HepG2 (cell line): ENCODE results near the gene CDO1. TPM values are rescaled to one million over a fixed set of nuclear protein-coding genes. Genes with fewer than 3 reads are reported as not detected.
A peak's percentile ranks its signal among the peaks of the same experiment; 100 is the strongest.

ENCODE experiments used
- ARID2 ChIP-seq: sonication (generic); formaldehyde crosslinking; IDR thresholded peaks from 2 replicates; pipeline ENCODE4 v1.8.1; 2022; ENCODE audit warnings: mild to moderate bottlenecking, missing genetic modification reagents, borderline replicate concordance
- CTCF ChIP-seq: sonication (generic); formaldehyde crosslinking; IDR thresholded peaks from 2 replicates; pipeline ENCODE4 v1.5.0; 2020; ENCODE audit warnings: mild to moderate bottlenecking, missing genetic modification reagents, moderate library complexity
- DDIT3 ChIP-seq: sonication (generic); formaldehyde crosslinking; IDR thresholded peaks from 2 replicates; pipeline ENCODE4 v1.4.0; 2020; ENCODE audit warnings: mild to moderate bottlenecking, missing genetic modification reagents
- FOXP4 ChIP-seq: sonication (generic); formaldehyde crosslinking; IDR thresholded peaks from 2 replicates; pipeline ENCODE4 v1.4.0; 2020; ENCODE audit warnings: missing genetic modification reagents
- HNRNPL ChIP-seq: fragments of 200-400 bp; formaldehyde crosslinking; IDR thresholded peaks from 2 replicates; pipeline ENCODE4 v1.6.1; 2017; ENCODE audit warnings: mild to moderate bottlenecking, low read depth, low read length
- HOXD1 ChIP-seq: sonication (generic); formaldehyde crosslinking; IDR thresholded peaks from 2 replicates; pipeline ENCODE4 v1.5.0; 2020; ENCODE audit warnings: missing genetic modification reagents
- MAZ ChIP-seq, 2 experiments: sonication (generic) in 1 of 2; formaldehyde crosslinking in 1 of 2; IDR thresholded peaks; 2 replicates each; pipeline versions ENCODE4 v1.5.0 to v1.6.1; 2012 to 2020; ENCODE audit warnings: low read depth in 2 of 2, mild to moderate bottlenecking in 2 of 2, borderline replicate concordance in 1 of 2, improper control_type of control experiment in 1 of 2, low read length in 1 of 2, missing genetic modification reagents in 1 of 2, moderate library complexity in 1 of 2
- NFE2 ChIP-seq: sonication (generic); formaldehyde crosslinking; IDR thresholded peaks from 2 replicates; pipeline ENCODE4 v1.4.0; 2020; ENCODE audit warnings: missing genetic modification reagents
- PHB2 ChIP-seq: fragments of 450-650 bp; IDR thresholded peaks from 2 replicates; pipeline ENCODE4 v1.6.1; 2018; ENCODE audit not compliant: partially characterized antibody
- PREB ChIP-seq: sonication (generic); formaldehyde crosslinking; IDR thresholded peaks from 2 replicates; pipeline ENCODE4 v1.4.0; 2020; ENCODE audit warnings: missing genetic modification reagents
- ZBTB34 ChIP-seq: sonication (generic); formaldehyde crosslinking; IDR thresholded peaks from 2 replicates; pipeline ENCODE4 v1.8.0; 2022; ENCODE audit warnings: mild to moderate bottlenecking, missing genetic modification reagents
- ZBTB7B ChIP-seq: sonication (generic); formaldehyde crosslinking; IDR thresholded peaks from 2 replicates; pipeline ENCODE4 v1.4.0; 2020; ENCODE audit warnings: missing genetic modification reagents
- ZNF232 ChIP-seq: sonication (generic); formaldehyde crosslinking; IDR thresholded peaks from 2 replicates; pipeline ENCODE4 v1.4.0; 2020; ENCODE audit warnings: missing genetic modification reagents, borderline replicate concordance
- ZNF292 ChIP-seq: sonication (generic); formaldehyde crosslinking; IDR thresholded peaks from 2 replicates; pipeline ENCODE4 v1.8.1; 2022; ENCODE audit warnings: mild to moderate bottlenecking, low read depth, missing genetic modification reagents, borderline replicate concordance
- ZNF331 ChIP-seq: sonication (generic); formaldehyde crosslinking; IDR thresholded peaks from 2 replicates; pipeline ENCODE4 v1.4.0; 2020; ENCODE audit warnings: missing genetic modification reagents
- ZNF414 ChIP-seq: sonication (generic); formaldehyde crosslinking; IDR thresholded peaks from 2 replicates; pipeline ENCODE4 v1.5.0; 2020; ENCODE audit warnings: missing genetic modification reagents
- ZXDC ChIP-seq: sonication (generic); formaldehyde crosslinking; IDR thresholded peaks from 2 replicates; pipeline ENCODE4 v1.5.0; 2020; ENCODE audit warnings: mild to moderate bottlenecking, missing genetic modification reagents
- polyA plus RNA-seq, 8 experiments: library from polyadenylated mRNA; depleted of rRNA in 3 of 8; stranded (reverse) in 7 of 8; unstranded in 1 of 8; fragments of >200 nt; fragmentation: Illumina TruSeq in 4 of 8; extraction: Trizol in 4 of 8; gene quantifications; 2 replicates each; pipeline versions ENCODE4 v1.2.1 to v1.2.3, GENCODE V29; 2011 to 2016; ENCODE audit warnings: low read depth in 4 of 8, missing spikeins in 1 of 8, mixed read lengths in 1 of 8; ENCODE audit not compliant: insufficient read depth in 1 of 8
- total RNA-seq, 5 experiments: library from RNA; depleted of rRNA; stranded (reverse); fragments of >200 nt; fragmentation: Illumina TruSeq; extraction: Trizol; gene quantifications; 2 replicates each; pipeline ENCODE4 v1.2.3, GENCODE V29; 2016; ENCODE audit warnings: low read depth in 1 of 5

CDO1 gene
- total and polyA plus RNA-seq, 2 of the 13 experiments (the other 11 are each of a cell fraction or from before 2014, with no cell fraction given), result 3.2 to 4.4 TPM

- no peak for TF ChIP-seq PHB2
- no peak for TF ChIP-seq ZXDC (CRISPR knock-in tag)
- no peak for TF ChIP-seq PREB
- no peak for TF ChIP-seq NFE2
- TF ChIP-seq ZNF292 (CRISPR knock-in tag), result peak; percentile 17; the same call in 1 of the 2 replicates
- TF ChIP-seq ZNF232 (CRISPR knock-in tag), result no peak
- no peak for TF ChIP-seq ZBTB34 (CRISPR knock-in tag)
- TF ChIP-seq MAZ (IDR thresholded peaks at IDR 0.05; ENCODE audit: borderline replicate concordance, low read depth, low read length), result peak; percentile 55; the same call in 1 of the 2 replicates
- peak; percentile 76; the same call in 1 of the 2 replicates for TF ChIP-seq MAZ (CRISPR knock-in tag; IDR thresholded peaks at IDR 0.05; ENCODE audit: low read depth)
- no peak for TF ChIP-seq FOXP4
- TF ChIP-seq HNRNPL, result peak; percentile 81
- peak; percentile 65 for TF ChIP-seq CTCF (CRISPR knock-in tag)
- TF ChIP-seq HOXD1 (CRISPR knock-in tag), result no peak
- TF ChIP-seq DDIT3 (CRISPR knock-in tag), result no peak
- TF ChIP-seq ZNF331 (CRISPR knock-in tag), result peak; percentile 3; the same call in 1 of the 2 replicates
- peak; percentile 80 for TF ChIP-seq ZBTB7B
- TF ChIP-seq ZNF414, result no peak
- TF ChIP-seq ARID2, result no peak
These were observed 25.9 kb upstream of the CDO1 start (continued) for GRCh38 chr5:115842089-115842935.
